VCaP (cell line): ENCODE measurements around the gene KRTAP9-2.
"Not testable (repeated sequence)": the region's sequence is repeated elsewhere in the genome, so short reads cannot be mapped to it uniquely, and the experiment has no call there.

Source experiments
- H3K27ac ChIP-seq: fragments of 450-650 bp; 2 replicates; pipeline ENCODE4 v1.5.1; 2017
- TF ChIP-seq, protein P1 (sequence below): fragments of 450-650 bp; conservative IDR thresholded peaks from 2 replicates; pipeline ENCODE4 v1.5.1; 2017; ENCODE audit warnings: mild to moderate bottlenecking, moderate library complexity

KRTAP9-2 gene

DNA sequence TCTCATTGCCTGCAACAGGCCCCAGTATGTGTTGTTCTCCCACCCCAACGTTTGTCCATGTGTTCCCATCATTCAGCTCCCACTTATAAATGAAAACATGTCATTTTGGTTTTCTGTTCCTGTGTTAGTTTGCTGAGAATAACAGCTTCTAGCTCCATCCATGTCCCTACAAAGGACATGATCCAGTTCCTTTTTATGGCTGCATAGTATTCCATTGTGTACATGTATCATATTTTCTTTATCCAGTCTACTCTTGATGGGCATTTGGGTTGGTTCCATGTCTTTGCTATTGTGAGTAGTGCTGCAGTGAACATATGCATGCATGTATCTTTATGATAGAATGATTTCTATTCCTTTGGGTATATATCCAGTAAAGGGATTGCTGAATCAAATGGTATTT is 10.8 kb upstream of the KRTAP9-2 start:
- no peak overlapping the region for H3K27ac ChIP-seq

DNA sequence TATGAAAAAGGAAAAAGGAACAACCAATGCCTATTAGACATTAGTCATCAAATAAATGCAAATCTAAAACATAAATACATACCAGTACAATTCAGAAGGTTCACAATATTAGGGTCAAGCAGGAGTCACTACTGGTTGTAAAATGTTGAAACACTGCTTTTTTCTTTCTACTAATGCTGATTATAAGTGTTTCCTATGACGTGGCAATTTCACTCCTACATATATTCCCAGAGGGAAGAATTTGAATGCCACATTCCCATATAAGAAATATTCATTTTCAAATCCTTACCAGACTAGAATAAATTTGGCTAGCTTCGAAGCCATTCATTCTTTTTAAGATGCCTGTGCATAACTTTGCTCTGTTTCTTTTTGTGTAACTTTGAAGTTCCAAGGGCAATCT is 2.6 kb upstream of the KRTAP9-2 start:
- TF ChIP-seq, protein P1, sequence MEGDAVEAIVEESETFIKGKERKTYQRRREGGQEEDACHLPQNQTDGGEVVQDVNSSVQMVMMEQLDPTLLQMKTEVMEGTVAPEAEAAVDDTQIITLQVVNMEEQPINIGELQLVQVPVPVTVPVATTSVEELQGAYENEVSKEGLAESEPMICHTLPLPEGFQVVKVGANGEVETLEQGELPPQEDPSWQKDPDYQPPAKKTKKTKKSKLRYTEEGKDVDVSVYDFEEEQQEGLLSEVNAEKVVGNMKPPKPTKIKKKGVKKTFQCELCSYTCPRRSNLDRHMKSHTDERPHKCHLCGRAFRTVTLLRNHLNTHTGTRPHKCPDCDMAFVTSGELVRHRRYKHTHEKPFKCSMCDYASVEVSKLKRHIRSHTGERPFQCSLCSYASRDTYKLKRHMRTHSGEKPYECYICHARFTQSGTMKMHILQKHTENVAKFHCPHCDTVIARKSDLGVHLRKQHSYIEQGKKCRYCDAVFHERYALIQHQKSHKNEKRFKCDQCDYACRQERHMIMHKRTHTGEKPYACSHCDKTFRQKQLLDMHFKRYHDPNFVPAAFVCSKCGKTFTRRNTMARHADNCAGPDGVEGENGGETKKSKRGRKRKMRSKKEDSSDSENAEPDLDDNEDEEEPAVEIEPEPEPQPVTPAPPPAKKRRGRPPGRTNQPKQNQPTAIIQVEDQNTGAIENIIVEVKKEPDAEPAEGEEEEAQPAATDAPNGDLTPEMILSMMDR, result no peak
- no peak overlapping the region for H3K27ac ChIP-seq

More for the DNA sequence above, 10.8 kb upstream of the KRTAP9-2 start:
- TF ChIP-seq, protein P1, result no peak

DNA sequence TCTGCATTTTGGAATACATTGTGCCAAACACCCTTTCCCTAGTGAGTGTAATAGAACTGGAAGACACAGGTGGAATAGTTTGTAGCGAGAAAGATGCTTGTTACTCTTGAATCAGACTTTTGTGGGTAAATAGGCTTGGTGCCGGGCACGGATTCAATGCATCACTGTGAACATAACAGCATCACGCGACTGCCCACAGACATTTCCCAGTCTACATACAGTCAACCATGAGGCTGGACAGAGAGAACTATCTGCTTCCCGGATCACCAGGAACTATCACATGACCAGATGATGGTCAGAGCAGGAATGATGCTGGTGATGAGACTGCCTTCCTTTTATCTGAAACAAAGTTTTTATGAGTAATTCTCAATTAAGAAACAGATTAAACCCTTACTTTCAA is 397 bp upstream of the KRTAP9-2 start:
- TF ChIP-seq, protein P1, result no peak
- no peak overlapping the region for H3K27ac ChIP-seq

DNA sequence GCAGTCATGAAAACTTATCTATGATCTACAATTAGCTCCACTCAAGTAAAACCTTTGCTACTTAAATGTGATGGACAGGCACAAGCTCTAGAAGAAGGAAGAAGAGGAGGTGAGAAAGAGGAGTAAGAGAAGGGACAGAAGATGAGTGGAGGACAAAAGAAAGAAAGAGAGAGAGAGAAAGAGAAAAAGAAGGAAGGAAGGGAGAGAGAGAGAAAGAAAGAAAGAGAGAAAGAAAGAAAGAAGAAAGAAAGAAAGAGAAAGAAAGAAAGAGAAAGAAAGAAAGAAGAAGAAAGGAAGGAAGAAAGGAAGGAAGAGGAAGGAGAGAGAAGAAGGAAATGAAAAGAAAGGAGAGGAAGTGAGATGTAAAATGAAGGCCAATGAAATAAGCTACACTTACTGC is 3.6 kb downstream of the KRTAP9-2 start:
- TF ChIP-seq, protein P1, result no peak
- no peak overlapping the region for H3K27ac ChIP-seq

DNA sequence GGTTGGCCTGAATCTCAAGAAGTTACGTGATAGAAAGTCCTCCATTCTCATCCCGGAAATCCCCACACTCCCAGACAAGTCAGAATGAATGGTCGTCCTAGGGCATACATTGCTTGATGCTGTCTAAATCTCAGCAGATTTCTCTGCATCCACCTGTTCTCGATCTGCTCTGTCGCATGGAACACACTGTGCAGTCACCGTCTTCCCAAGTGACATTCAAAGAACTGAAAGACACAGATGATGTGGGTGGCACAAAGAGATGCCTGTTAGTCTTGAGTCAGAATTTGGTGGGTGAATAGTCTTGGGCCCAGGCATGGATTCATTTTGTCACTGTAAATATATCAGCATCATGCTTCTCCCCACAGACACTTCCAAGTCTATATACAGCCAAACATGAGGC is 5.3 kb downstream of the KRTAP9-2 start:
- TF ChIP-seq, protein P1, result no peak
- H3K27ac ChIP-seq, result no peak overlapping the region

DNA sequence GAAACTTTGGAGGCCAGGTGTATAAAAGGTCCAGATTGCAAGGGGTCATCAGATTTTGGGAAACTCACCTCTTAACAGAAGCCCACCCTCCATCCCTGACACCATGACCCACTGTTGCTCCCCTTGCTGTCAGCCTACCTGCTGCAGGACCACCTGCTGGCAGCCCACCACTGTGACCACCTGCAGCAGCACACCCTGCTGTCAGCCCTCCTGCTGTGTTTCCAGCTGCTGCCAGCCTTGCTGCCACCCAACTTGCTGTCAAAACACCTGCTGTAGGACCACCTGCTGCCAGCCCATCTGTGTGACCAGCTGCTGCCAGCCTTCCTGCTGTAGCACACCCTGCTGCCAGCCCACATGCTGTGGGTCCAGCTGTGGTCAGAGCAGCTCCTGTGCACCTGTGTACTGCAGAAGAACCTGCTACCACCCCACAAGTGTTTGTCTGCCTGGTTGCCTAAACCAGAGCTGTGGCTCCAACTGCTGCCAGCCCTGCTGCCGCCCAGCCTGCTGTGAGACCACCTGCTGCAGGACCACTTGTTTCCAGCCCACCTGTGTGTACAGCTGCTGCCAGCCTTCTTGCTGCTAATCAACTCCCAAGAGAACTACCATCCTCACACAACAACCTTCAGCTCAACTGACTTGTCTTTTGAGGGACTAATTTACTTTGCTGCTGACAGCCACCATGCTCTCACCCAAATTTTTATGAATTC is 6.1 kb downstream of the KRTAP9-2 start, which contains the start of gene KRTAP9-3:
Gene KRTAP9-3 (plus strand): TSS at position 51 of the 707 bp plus-strand sequence. CDS start 53 bp downstream, at position 104.
- not testable (repeated sequence) for H3K27ac ChIP-seq

DNA sequence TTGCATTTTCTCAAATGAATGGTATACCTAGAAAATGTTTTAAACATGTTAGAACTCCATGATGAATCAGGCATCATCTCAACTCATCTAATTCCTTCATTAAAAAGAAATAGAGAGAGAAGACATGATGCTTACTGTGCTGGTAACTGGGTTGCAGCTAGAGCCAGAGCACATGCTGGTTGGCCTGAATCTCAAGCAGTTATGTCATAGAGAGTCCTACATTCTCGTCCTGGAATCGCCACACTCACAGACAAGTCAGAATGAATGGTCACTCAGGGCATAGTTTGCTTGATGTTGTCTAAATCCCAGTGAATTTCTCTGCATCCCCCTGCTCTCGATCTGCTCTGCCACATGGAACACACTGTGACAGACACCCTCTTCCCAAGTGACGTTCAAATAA is 10.7 kb downstream of the KRTAP9-2 start:
- not testable (repeated sequence) for H3K27ac ChIP-seq

DNA sequence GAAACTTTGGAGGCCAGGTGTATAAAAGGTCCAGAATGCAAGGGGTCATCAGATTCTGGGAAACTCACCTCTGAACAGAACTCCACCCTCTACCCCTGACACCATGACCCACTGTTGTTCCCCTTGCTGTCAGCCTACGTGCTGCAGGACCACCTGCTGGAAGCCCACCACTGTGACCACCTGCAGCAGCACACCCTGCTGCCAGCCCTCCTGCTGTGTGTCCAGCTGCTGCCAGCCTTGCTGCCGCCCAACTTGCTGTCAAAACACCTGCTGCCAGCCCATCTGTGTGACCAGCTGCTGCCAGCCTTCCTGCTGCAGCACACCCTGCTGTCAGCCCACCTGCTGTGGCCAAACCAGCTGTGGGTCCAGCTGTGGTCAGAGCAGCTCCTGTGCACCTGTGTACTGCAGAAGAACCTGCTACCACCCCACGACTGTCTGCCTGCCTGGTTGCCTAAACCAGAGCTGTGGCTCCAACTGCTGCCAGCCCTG is 11.5 kb downstream of the KRTAP9-2 start, which contains the start of gene KRTAP9-8:
Gene KRTAP9-8 (plus strand): TSS at position 51 of the 489 bp plus-strand sequence. CDS start 53 bp downstream, at position 104.
- H3K27ac ChIP-seq, result not testable (repeated sequence)

DNA sequence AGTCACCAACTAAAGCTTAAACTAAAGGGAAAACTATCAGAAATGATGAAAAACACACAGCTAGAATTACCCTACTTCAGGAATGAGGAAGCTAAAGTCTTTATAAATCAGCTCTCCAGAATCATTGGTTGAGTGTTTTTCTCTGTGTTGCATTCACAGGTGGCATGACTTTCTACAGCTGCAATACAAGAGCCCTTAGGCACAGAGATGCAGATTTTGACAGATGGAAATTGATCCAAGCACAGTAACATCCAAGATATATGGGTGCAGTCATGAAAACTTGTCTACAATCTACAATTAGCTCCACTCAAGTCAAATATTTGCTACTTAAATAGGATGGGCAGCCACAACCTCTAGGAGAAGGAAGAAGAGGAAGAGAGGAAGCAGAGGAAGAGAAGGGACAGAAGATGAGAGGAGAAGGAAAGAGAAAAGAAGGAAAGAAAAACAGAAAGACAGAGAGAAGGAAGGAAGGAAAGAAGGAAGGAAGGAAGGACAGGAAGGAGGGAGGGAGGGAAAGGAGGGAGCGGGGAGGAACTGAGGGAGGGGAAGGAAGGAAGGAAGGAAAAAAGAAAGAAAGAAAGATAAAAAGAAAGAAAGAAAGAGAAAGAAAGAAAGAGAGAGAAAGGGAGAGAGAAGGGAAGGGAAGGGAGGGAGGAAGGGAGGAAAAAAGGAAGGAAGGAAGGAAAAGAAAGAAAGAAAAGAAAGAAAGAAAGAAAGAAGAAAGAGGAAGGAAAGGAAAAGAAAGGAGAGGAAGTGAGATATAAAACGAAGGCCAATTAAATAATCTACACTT is 20.7 kb downstream of the KRTAP9-2 start:
- H3K27ac ChIP-seq, result not testable (repeated sequence)

DNA sequence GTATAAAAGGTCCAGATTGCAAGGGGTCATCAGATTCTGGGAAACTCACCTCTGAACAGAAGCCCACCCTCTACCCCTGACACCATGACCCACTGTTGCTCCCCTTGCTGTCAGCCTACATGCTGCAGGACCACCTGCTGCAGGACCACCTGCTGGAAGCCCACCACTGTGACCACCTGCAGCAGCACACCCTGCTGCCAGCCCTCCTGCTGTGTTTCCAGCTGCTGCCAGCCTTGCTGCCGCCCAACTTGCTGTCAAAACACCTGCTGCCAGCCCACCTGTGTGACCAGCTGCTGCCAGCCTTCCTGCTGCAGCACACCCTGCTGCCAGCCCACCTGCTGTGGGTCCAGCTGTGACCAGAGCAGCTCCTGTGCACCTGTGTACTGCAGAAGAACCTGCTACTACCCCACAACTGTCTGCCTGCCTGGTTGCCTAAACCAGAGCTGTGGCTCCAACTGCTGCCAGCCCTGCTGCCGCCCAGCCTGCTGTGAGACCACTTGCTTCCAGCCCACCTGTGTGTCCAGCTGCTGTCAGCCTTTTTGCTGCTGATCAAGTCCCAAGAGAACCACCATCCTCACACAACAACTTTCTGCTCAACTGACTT is 23.3 kb downstream of the KRTAP9-2 start, which contains the start of gene KRTAP9-4:
Gene KRTAP9-4 (plus strand): TSS at position 51 of the 604 bp plus-strand sequence. CDS start 34 bp downstream, at position 85.
- not testable (repeated sequence) for H3K27ac ChIP-seq
